ENCODE data around the gene ITPR3.

DNA sequence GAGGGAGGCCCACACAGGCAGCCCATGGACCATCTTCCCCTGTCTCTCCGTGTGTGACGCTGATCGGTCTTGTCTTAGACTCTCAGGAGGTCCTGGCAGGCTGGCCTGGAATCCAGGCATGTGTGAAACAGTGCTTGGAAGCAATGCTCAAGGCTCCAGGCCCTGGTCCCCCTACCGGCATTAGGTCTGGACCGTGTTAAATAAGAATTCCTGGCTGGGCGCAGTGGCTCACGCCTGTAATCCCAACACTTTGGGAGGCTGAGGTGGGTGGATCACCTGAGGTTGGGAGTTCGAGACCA, 112.5 kb downstream of the ITPR3 start:
- TF ChIP-seq, protein P1, sequence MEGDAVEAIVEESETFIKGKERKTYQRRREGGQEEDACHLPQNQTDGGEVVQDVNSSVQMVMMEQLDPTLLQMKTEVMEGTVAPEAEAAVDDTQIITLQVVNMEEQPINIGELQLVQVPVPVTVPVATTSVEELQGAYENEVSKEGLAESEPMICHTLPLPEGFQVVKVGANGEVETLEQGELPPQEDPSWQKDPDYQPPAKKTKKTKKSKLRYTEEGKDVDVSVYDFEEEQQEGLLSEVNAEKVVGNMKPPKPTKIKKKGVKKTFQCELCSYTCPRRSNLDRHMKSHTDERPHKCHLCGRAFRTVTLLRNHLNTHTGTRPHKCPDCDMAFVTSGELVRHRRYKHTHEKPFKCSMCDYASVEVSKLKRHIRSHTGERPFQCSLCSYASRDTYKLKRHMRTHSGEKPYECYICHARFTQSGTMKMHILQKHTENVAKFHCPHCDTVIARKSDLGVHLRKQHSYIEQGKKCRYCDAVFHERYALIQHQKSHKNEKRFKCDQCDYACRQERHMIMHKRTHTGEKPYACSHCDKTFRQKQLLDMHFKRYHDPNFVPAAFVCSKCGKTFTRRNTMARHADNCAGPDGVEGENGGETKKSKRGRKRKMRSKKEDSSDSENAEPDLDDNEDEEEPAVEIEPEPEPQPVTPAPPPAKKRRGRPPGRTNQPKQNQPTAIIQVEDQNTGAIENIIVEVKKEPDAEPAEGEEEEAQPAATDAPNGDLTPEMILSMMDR (optimal IDR thresholded peaks at IDR 0.05 in 1 of 3, IDR thresholded peaks at IDR 0.05 in 1 of 3, conservative IDR thresholded peaks at IDR 0.05 in 1 of 3; ENCODE audit: extremely low read depth in 1 of 3, insufficient read depth in 2 of 3, low read length in 3 of 3) = no peak
- TF ChIP-seq EZH2 (IDR thresholded peaks at IDR 0.05; ENCODE audit: low read length) = no peak

Data from keratinocyte (primary cell).